Measurements from ENCODE around the gene USP7.
"Not testable (repeated sequence)": the region's sequence is repeated elsewhere in the genome, so short reads cannot be mapped to it uniquely, and the experiment has no call there.

USP7 gene

DNA sequence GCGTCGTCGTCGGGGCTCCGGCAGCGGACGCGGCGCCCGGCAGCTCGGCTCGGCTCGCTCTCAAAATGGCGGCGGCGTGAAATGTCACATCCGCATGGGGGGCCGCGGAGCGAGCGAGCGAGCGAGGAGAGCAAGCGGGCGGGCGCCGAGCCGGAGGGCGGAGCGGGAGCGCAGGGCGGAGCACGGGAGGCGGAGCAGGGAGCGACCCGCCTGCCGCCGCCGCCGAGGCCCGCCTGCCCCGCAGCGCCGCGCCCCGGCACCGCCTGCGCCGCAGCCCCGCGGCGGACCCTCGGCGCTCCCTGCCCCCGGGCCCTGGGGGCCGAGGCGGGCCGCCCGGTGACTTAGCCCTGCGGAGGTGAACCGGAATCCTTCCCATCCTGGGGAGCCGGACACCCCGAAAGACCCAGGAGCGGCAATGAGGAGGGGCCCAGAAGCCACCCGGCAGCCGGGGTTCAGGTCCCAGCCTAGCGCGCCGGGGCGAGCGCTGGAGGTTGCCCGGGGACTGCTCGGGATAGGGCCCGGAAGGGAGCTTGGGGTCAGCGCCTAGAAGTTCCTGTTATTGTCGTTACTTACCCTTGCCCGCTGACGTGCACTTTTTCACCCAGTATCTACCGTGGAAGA lies at the start of gene USP7:
USP7 (minus strand) TSS at position 86 of the 621 bp plus-strand sequence. CDS start 621 bp downstream, outside the sequence.
- DNase-seq (ENCODE audit: low read depth in 1 of 2, low spot score in 1 of 2) = peak; percentile 81 to 89

GRCh38 chr16:9013508-9013864 lies 49.8 kb upstream of the USP7 start:
- no peak for DNase-seq (ENCODE audit: low read depth in 1 of 2, low spot score in 1 of 2)

- no peak for DNase-seq (ENCODE audit: low read depth in 1 of 2, low spot score in 1 of 2)
Measured at GRCh38 chr16:9012848-9013507, 49.3 kb upstream of the USP7 start.

- no peak for DNase-seq (ENCODE audit: low read depth in 1 of 2, low spot score in 1 of 2)
Measured at GRCh38 chr16:9012330-9012729, 48.6 kb upstream of the USP7 start.

- peak; percentile 40 to 48 for DNase-seq (ENCODE audit: low read depth in 1 of 2, low spot score in 1 of 2)
Measured at GRCh38 chr16:9008601-9009260, 45.0 kb upstream of the USP7 start.

DNA sequence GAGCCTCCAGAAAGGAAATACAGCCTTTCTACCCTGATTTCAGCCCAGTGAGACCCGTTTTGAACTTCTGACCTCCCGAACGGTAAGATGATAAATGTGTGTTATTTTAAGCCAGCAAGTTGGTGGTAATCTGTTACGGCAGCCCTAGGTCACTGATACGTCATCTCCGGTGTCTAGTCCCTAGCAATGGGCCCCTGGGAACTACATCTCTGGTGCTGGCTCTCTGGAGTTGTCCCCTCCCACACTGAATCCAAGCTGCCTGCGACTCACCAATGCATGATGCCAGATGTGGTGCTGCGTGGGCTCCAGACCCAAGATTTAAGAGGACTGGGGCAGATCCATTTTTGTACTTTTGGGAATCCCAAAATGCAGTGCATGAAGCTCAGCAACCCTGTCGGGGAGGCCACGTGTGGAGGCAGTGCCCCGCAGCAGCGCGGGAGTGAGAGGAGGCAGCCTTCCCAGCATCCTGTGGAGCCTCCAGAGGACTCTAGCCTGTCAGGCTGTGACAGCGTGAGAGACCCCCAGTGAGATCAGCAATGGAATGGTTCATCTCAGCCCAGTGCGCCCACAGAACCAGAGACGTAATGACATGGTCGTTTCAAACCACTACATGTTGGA lies 43.6 kb upstream of the USP7 start:
- no peak for DNase-seq (ENCODE audit: low read depth in 1 of 2, low spot score in 1 of 2)

DNA sequence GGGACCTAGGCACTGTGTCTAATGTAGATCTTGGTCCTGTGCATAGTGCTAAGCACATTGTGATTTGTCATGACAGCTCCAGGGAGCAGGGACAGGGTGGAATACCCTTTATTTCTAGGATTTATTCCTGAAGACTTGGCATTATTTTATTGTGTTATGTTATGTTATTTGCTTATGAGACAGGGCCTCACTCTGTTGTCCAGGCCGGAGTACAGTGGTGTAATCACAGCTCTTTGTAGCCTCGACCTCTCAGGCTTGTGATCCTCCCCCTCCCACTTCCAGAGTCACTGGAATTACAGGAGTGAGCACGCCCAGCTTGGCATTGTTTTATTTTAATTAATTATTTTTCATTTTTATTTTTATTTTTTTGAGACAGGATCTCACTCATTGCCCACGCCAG lies 40.5 kb upstream of the USP7 start:
- DNase-seq (ENCODE audit: low read depth in 1 of 2, low spot score in 1 of 2) = no peak

- DNase-seq (ENCODE audit: low read depth in 1 of 2, low spot score in 1 of 2) = no peak
Measured at GRCh38 chr16:9003763-9004162, 40.1 kb upstream of the USP7 start.

DNA sequence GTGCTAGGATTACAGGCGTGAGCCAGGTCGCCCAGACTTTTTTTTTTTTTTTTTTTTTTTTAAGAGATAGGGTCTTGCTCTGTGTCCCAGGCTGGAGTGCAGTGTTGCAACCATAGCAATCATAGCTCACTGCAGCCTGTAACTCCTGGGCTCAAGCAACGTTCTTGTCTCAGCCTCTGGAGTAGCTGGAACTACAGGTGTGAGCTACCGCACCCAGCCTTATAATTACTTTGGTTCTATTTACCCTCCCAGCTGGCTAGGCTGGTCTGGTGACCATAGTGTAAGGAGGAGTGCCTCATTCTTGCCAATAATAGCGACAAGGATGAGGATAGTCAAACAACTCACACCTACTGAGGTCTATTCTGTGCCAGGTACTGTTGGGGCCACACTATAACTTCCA lies 39.6 kb upstream of the USP7 start:
- no peak for DNase-seq (ENCODE audit: low read depth in 1 of 2, low spot score in 1 of 2)

DNA sequence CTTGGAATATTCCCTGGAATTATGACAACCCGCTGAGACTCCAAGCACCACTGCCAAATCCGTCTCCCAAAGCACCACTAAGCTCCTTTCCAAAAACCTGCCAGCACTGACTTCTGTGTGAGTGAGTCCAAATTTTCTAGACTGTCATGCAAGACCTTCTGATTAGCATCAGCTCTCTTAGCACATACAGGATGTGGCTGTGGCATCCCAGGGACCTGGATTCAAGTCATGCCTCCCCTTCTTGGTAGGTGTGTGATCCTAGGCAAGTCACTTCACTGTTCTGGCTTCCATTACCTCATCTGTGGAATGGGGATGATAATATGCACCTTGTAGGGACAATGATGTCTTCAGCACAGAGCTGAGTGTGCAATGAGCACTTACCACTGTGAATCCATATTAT lies 38.3 kb upstream of the USP7 start:
- DNase-seq (ENCODE audit: low read depth in 1 of 2, low spot score in 1 of 2) = no peak

DNA sequence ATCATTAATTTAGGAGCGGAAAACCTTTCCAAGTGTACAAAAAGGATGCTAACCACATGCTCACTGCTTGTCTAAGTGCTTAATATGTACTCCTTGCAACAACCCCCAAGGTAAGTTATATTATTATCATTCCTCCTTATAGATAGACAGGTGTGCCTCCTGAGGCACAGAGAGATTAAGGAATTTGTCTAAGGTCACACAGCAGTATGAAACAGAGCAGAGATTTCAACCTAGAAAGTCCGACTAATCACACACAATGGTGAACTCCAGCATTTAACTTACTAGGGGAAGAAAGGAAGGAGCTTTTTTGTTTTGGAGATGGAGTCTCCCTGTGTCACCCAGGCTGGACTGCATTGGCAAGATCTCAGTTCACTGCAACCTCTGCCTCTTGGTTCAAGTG lies 37.0 kb upstream of the USP7 start:
- no peak for DNase-seq (ENCODE audit: low read depth in 1 of 2, low spot score in 1 of 2)

- no peak for DNase-seq (ENCODE audit: low read depth in 1 of 2, low spot score in 1 of 2)
Measured at GRCh38 chr16:8999800-9000199, 36.1 kb upstream of the USP7 start.

- DNase-seq (ENCODE audit: low read depth in 1 of 2, low spot score in 1 of 2) = no peak
Measured at GRCh38 chr16:8998108-8998507, 34.4 kb upstream of the USP7 start.

DNA sequence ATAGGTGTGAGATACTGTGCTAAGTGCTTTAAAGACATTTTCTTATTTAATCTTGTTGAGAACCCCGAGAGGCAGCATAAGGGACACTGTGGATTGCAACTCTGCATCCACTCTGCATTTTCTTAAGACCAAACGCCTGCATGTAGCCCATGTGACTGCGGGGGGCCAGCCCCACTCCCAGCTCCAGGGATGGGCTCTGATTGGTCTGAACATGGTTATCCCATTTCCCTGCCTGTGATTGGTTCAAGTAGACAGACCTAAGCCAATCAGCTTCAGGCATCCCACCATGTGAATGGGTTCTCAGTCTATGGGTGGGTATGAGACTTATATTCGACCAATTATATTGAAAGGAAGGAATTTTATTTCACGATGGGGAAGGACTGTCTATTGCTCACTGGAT lies 33.2 kb upstream of the USP7 start:
- DNase-seq (ENCODE audit: low read depth in 1 of 2, low spot score in 1 of 2) = no peak

DNA sequence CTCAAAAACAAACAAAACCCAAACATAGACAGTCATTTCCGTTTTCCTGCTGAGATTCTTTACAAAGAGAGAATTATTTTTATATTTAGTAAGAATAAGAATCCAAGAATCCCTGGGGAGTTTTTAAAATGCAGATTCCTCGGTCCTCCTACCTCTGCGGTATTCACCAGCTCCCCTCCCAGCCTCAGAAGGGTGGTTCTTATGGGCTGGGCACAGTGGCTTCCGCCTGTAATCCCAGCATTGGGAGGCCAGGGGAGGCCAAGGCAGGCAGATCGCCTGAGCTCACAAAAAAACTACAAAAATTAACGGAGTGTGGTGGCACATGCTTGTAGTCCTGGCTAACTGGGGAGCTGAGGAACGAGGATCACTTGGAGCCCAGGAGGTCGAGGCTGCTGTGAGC lies 26.7 kb upstream of the USP7 start:
- no peak for DNase-seq (ENCODE audit: low read depth in 1 of 2, low spot score in 1 of 2)

GRCh38 chr16:8989099-8989878 lies 25.6 kb upstream of the USP7 start:
- no peak for DNase-seq (ENCODE audit: low read depth in 1 of 2, low spot score in 1 of 2)

- no peak for DNase-seq (ENCODE audit: low read depth in 1 of 2, low spot score in 1 of 2)
Measured at GRCh38 chr16:8986818-8987191, 23.1 kb upstream of the USP7 start.

GRCh38 chr16:8986111-8986510 lies 22.4 kb upstream of the USP7 start:
- DNase-seq (ENCODE audit: low read depth in 1 of 2, low spot score in 1 of 2) = no peak

DNA sequence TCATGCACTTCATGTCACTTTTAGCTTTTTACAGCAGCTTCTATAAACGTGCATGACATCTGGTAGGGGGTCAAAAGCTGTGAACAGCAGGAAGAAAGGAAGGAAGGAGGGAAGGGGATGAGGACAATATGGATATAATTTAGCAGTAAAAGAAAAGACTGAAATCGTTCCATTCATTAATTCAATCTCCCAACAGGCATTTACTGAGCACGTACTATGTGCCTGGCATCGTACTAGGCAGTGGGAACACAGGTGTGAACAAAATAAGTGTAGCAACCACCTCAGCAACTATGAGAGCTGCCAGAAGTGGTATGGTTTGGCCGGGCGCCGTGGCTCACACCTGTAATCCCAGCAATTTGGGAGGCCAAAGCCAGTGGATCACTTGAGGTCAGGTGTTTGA lies 19.1 kb upstream of the USP7 start:
- no peak for DNase-seq (ENCODE audit: low read depth in 1 of 2, low spot score in 1 of 2)

DNA sequence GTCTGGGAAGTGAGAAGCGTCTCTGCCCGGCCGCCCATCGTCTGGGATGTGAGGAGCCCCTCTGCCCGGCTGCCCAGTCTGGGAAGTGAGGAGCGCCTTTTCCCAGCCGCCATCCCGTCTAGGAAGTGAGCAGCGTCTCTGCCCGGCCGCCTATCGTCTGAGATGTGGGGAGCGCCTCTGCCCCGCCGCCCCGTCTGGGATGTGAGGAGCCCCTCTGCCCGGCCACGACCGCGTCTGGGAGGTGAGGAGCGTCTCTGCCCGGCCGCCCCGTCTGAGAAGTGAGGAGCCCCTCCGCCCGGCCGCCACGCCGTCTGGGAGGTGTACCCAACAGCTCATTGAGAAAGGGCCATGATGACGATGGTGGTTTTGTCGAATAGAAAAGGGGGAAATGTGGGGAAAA lies 18.2 kb upstream of the USP7 start:
- DNase-seq (ENCODE audit: low read depth in 1 of 2, low spot score in 1 of 2) = not testable (repeated sequence)

GRCh38 chr16:8976189-8976588 lies 12.5 kb upstream of the USP7 start:
- DNase-seq (ENCODE audit: low read depth in 1 of 2, low spot score in 1 of 2) = not testable (repeated sequence)

DNA sequence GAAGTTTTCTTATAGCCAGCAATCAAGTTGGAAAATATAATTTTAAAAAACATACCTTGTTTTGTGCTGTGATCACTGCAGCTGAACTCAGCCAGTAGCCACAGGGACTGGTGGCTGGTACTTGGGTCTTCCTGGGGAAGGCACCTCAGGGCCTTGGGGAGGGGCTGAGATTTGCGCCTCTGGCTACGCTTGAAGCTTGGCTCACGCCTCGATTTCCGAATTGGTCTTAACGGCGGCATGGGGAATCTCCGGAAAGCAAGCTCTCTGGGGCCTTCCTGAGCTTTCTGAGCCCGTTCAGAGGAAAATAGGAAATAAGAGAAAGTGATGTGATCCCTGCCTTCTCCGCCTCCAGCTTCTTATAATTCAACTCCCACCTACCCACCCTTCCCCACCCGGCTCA lies 11.3 kb upstream of the USP7 start:
- no peak for DNase-seq (ENCODE audit: low read depth in 1 of 2, low spot score in 1 of 2)

Data from stimulated activated CD4-positive, alpha-beta T cell treated with anti-CD3 and anti-CD28 coated beads, Interleukin-15, amount 100 ng/mL, for 1 hour (primary cell).